Neuronal stem cell (in vitro differentiated cells): ENCODE data around the gene DPEP2.

Experiments
- DNase-seq: peaks from one replicate; pipeline ENCODE4 v3.0.0-alpha.2; 2013; ENCODE audit warnings: low spot score
- H2AFZ ChIP-seq: one replicate; pipeline ENCODE4 v1.6.1; 2013; ENCODE audit warnings: mild to moderate bottlenecking, low read length, inconsistent platforms
- H2AK5ac ChIP-seq: 2 replicates; pipeline ENCODE4 v1.6.1; 2013; ENCODE audit warnings: low read depth, mild to moderate bottlenecking, inconsistent platforms, low read length, moderate library complexity, mixed read lengths
- H2BK120ac ChIP-seq: 2 replicates; pipeline ENCODE4 v1.6.1; 2013; ENCODE audit warnings: low read depth, mild to moderate bottlenecking, inconsistent platforms, low read length, moderate library complexity, mixed read lengths
- H2BK12ac ChIP-seq: one replicate; pipeline ENCODE4 v1.6.1; 2013; ENCODE audit warnings: low read length, inconsistent platforms
- H2BK15ac ChIP-seq: 2 replicates; pipeline ENCODE4 v1.6.1; 2013; ENCODE audit warnings: mild to moderate bottlenecking, low read length, inconsistent platforms, mixed read lengths
- H2BK5ac ChIP-seq: one replicate; pipeline ENCODE4 v1.6.1; 2013; ENCODE audit warnings: inconsistent platforms, mild to moderate bottlenecking, low read length, moderate library complexity
- H3K14ac ChIP-seq: one replicate; pipeline ENCODE4 v1.6.1; 2013; ENCODE audit warnings: low read length, inconsistent platforms
- H3K18ac ChIP-seq: 2 replicates; pipeline ENCODE4 v1.6.1; 2013; ENCODE audit warnings: low read length, inconsistent platforms
- H3K23ac ChIP-seq: 2 replicates; pipeline ENCODE4 v1.6.1; 2013; ENCODE audit warnings: low read depth, mild to moderate bottlenecking, mixed read lengths, low read length, inconsistent platforms; ENCODE audit not compliant: poor library complexity
- H3K27ac ChIP-seq: replicated peaks from 3 replicates; pipeline ENCODE4 v1.5.1; 2013; ENCODE audit warnings: low read length, inconsistent platforms
- H3K27me3 ChIP-seq, 3 experiments: 2 replicates each; pipeline ENCODE4 v1.6.1; 2013; ENCODE audit warnings: low read length in 3 of 3, mild to moderate bottlenecking in 2 of 3, inconsistent platforms in 1 of 3, low read depth in 1 of 3, mixed read lengths in 1 of 3, moderate library complexity in 1 of 3; ENCODE audit not compliant: control insufficient read depth in 3 of 3, insufficient read depth in 3 of 3
- H3K36me3 ChIP-seq, 2 donors: replicated peaks in 1 of 2; 2 replicates each; pipeline ENCODE4 v1.6.1; 2013; ENCODE audit warnings: low read length in 2 of 2; ENCODE audit not compliant: control insufficient read depth in 2 of 2, insufficient read depth in 2 of 2
- H3K4ac ChIP-seq: 2 replicates; pipeline ENCODE4 v1.6.1; 2013; ENCODE audit warnings: inconsistent platforms, mild to moderate bottlenecking, low read length, moderate library complexity
- H3K4me1 ChIP-seq, 2 donors: 1 replicate in 1 of 2; 2 replicates in 1 of 2; pipeline ENCODE4 v1.6.1; 2013; ENCODE audit warnings: low read length in 2 of 2, low read depth in 1 of 2; ENCODE audit not compliant: control insufficient read depth in 2 of 2, insufficient read depth in 1 of 2
- H3K4me2 ChIP-seq: one replicate; pipeline ENCODE4 v1.6.1; 2013; ENCODE audit warnings: mild to moderate bottlenecking, low read length, inconsistent platforms; ENCODE audit not compliant: insufficient read depth, poor library complexity, severe bottlenecking
- H3K4me3 ChIP-seq, 2 donors: 2 replicates each; pipeline ENCODE4 v1.5.1; 2013; ENCODE audit warnings: low read length in 2 of 2, mild to moderate bottlenecking in 2 of 2, inconsistent platforms in 1 of 2, moderate library complexity in 1 of 2
- H3K79me1 ChIP-seq: one replicate; pipeline ENCODE4 v1.6.1; 2013; ENCODE audit warnings: low read depth, mild to moderate bottlenecking, inconsistent platforms, low read length, moderate library complexity
- H3K9ac ChIP-seq: one replicate; pipeline ENCODE4 v1.6.1; 2013; ENCODE audit warnings: mild to moderate bottlenecking, low read depth, low read length, inconsistent platforms; ENCODE audit not compliant: poor library complexity
- H3K9me3 ChIP-seq, 2 donors: replicated peaks in 1 of 2; 2 replicates each; pipeline versions ENCODE3 to v1.6.1; 2013; ENCODE audit warnings: low read length in 2 of 2, mild to moderate bottlenecking in 2 of 2, inconsistent platforms in 1 of 2, low read depth in 1 of 2, mixed read lengths in 1 of 2, moderate library complexity in 1 of 2; ENCODE audit not compliant: control insufficient read depth in 2 of 2, insufficient read depth in 1 of 2
- H4K8ac ChIP-seq: one replicate; pipeline ENCODE4 v1.6.1; 2013; ENCODE audit warnings: low read depth, mild to moderate bottlenecking, inconsistent platforms, low read length, moderate library complexity
- H4K91ac ChIP-seq: one replicate; pipeline ENCODE4 v1.6.1; 2013; ENCODE audit warnings: low read length, low read depth, mild to moderate bottlenecking, inconsistent platforms; ENCODE audit not compliant: poor library complexity
- WGBS, 2 donors: extraction: QIAGEN DNeasy Blood & Tissue Kit; methylation state at CpG; one replicate each; pipeline ENCODE4 v1.1.7; 2013; ENCODE audit warnings: missing lambda C conversion rate in 2 of 2, mixed read lengths in 1 of 2; ENCODE audit not compliant: insufficient read length in 2 of 2, insufficient replicate concordance in 1 of 2; ENCODE audit errors: extremely low coverage in 2 of 2; 5-methylcytosine and 5-hydroxymethylcytosine counted together

Gene DPEP2

DNA sequence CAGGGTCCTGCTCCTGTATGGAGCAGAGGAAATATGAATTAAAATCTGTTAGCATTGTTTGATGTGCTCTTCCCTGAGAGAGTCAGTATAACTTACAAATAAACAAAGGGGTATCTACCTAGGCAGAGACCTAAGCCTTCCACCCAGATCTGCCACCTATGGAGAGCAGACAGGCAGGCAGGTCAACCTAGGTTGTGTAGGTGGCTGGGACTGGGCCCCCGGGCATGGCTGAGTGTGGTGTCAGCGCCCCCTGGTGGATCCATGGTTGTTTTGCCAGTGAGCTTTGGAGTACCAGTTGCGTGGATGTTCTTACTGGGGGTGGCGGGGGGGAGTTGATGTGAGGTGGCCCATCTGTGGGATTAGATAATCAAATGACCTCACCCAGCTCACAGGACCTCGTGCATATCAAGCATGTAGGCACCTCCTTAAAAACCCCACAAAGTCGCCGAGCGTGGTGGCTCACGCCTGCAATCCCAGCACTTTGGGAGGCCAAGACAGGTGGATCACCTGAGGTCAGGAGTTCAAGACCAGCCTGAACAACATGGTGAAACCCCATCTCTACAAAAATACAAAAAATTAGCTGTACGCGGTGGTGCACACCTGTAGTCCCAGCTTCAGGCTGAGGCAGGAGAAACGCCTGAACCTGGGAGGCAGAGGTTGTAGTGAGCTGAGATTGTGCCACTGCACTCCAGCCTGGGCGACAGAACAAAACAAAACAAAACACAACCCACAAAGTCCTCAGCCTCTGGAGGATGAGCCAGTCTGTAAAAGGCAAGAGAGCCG lies 41.4 kb upstream of the DPEP2 start:
- no peak overlapping the region for H2BK120ac ChIP-seq
- H2AK5ac ChIP-seq = no peak overlapping the region
- no peak overlapping the region for H2BK12ac ChIP-seq
- H3K4me2 ChIP-seq = no peak overlapping the region
- no peaks in the 10 kb centered on the region for H3K4me1 ChIP-seq
- no peak overlapping the region for H3K23ac ChIP-seq
- H3K9me3 ChIP-seq = no peaks in the 10 kb centered on the region
- H3K4ac ChIP-seq = no peak overlapping the region
- H3K79me1 ChIP-seq = no peaks in the 10 kb centered on the region
- no peak overlapping the region for H4K8ac ChIP-seq
- H3K36me3 ChIP-seq = peaks cover 0 to 47% of the 10 kb centered on the region in 2 donors
- no peak overlapping the region for H3K9ac ChIP-seq
- no peak overlapping the region for H3K4me3 ChIP-seq
- no peak overlapping the region for H2BK15ac ChIP-seq
- no peaks in the 10 kb centered on the region for H3K27me3 ChIP-seq
- H2AFZ ChIP-seq = no peak overlapping the region
- H2BK5ac ChIP-seq = no peak overlapping the region
- no peak overlapping the region for H3K18ac ChIP-seq
- H3K14ac ChIP-seq = no peak overlapping the region
- H4K91ac ChIP-seq = no peak overlapping the region
- DNase-seq = peak; percentile 63
- WGBS, 2 donors = no CpG with 5 or more reads among the region's 14 CpGs
- no peak overlapping the region for H3K27ac ChIP-seq

DNA sequence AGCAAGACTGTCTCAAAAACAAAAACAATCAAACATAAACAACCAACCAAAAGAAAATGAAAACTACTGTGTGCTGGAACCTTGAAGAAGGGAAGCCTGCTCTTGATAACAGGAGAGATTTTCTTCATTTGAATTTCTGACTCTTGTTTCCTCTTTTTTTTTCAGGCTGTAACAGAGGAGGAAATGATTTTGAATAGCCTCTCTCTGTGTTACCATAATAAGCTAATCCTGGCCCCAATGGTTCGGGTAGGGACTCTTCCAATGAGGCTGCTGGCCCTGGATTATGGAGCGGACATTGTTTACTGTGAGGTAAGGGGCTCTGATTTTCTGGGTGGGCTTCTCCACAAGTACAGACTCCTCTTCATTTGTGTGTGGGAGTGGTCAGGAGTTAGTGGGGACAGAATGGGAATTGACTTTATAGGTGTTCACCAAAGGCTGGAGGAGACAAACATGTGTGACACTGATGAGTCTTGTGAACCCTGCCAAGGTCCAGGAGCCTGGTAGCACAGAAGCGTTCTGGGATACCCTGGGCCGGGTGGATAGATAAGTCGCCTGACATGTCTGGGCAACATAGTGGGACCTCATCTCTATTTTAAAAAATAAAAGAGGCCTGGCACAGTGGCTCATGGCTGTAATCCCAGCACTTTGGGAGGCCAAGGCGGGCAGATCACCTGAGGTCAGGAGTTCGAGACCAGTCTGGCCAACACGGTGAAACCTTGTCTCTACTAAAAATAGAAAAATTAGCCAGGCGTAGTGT lies 38.7 kb upstream of the DPEP2 start:
- H3K4ac ChIP-seq = no peak overlapping the region
- H3K23ac ChIP-seq = no peak overlapping the region
- no peak overlapping the region for H3K4me2 ChIP-seq
- no peak overlapping the region for H2BK120ac ChIP-seq
- no peak overlapping the region for H3K27ac ChIP-seq
- no peaks in the 10 kb centered on the region for H3K9me3 ChIP-seq
- H2AFZ ChIP-seq = no peak overlapping the region
- no peak overlapping the region for H4K8ac ChIP-seq
- no peak overlapping the region for H3K18ac ChIP-seq
- no peak overlapping the region for H3K14ac ChIP-seq
- no CpG with 5 or more reads among the region's 9 CpGs for WGBS, 2 donors
- H2BK12ac ChIP-seq = no peak overlapping the region
- H2BK15ac ChIP-seq = no peak overlapping the region
- H2BK5ac ChIP-seq = no peak overlapping the region
- H3K79me1 ChIP-seq = no peaks in the 10 kb centered on the region
- H3K9ac ChIP-seq = no peak overlapping the region
- no peaks in the 10 kb centered on the region for H3K27me3 ChIP-seq
- no peak overlapping the region for H2AK5ac ChIP-seq
- H3K4me1 ChIP-seq = no peaks in the 10 kb centered on the region
- peaks cover 0 to 37% of the 10 kb centered on the region in 2 donors for H3K36me3 ChIP-seq
- H3K4me3 ChIP-seq = no peak overlapping the region
- no peak for DNase-seq
- no peak overlapping the region for H4K91ac ChIP-seq

DNA sequence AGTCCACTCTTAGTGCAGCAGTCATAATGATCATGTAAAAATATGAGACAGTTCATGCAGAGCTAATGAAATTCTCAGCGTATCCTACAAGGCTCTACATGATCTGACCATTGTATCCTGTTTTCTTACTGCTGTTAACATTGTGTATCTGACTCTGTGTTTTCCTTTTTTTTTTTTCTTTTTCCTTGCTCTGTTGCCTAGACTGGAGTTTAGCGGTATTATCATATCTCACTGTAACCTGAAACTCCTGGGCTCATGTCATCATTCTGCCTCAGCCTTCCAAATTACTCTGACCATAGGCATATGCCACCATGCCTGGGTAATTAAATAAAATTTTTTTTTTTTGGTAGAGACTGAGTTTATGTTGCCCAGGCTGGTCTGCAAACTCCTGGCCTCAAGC lies 35.9 kb upstream of the DPEP2 start:
- no peaks in the 10 kb centered on the region for H3K4me1 ChIP-seq
- no peak overlapping the region for H3K4me3 ChIP-seq
- H3K27ac ChIP-seq = no peak overlapping the region
- H3K79me1 ChIP-seq = no peaks in the 10 kb centered on the region
- no peak overlapping the region for H3K4me2 ChIP-seq
- no peak overlapping the region for H3K23ac ChIP-seq
- no peak overlapping the region for H2AFZ ChIP-seq
- no peak overlapping the region for H2BK120ac ChIP-seq
- H3K9ac ChIP-seq = no peak overlapping the region
- no peak overlapping the region for H3K4ac ChIP-seq
- H2AK5ac ChIP-seq = no peak overlapping the region
- H2BK5ac ChIP-seq = no peak overlapping the region
- WGBS, 2 donors = no CpG with 5 or more reads among the region's 2 CpGs
- H2BK12ac ChIP-seq = no peak overlapping the region
- DNase-seq = no peak
- H3K36me3 ChIP-seq = peaks cover 0 to 26% of the 10 kb centered on the region in 2 donors
- H2BK15ac ChIP-seq = no peak overlapping the region
- H3K27me3 ChIP-seq = no peaks in the 10 kb centered on the region
- no peak overlapping the region for H4K91ac ChIP-seq
- H3K14ac ChIP-seq = no peak overlapping the region
- H4K8ac ChIP-seq = no peak overlapping the region
- no peak overlapping the region for H3K18ac ChIP-seq
- H3K9me3 ChIP-seq = no peaks in the 10 kb centered on the region

DNA sequence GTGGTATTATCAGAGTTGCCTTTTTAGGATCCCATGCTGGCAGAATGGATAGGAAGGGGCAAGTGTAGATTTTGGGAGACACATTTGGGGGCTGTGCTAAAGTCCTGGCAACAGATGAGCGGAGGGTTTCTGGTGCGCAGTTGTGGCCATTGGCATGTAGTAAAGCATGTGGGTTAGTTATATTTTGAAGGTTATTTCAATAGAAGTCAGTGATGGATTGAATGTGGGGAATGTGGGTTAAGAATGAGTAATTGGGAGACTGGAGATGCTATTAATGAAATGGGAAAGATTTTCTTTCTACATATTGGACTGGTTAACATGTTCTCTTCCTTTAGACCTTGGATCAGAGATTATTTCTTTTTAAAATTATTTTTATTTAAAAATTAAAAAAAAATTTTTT lies 33.8 kb upstream of the DPEP2 start:
- H2BK15ac ChIP-seq = no peak overlapping the region
- H4K8ac ChIP-seq = no peak overlapping the region
- no peaks in the 10 kb centered on the region for H3K79me1 ChIP-seq
- H3K9ac ChIP-seq = no peak overlapping the region
- H2AK5ac ChIP-seq = no peak overlapping the region
- peaks cover 0 to 31% of the 10 kb centered on the region in 2 donors for H3K36me3 ChIP-seq
- no peak for DNase-seq
- no peak overlapping the region for H4K91ac ChIP-seq
- H3K4ac ChIP-seq = no peak overlapping the region
- H3K18ac ChIP-seq = no peak overlapping the region
- no peak overlapping the region for H3K4me2 ChIP-seq
- no peaks in the 10 kb centered on the region for H3K27me3 ChIP-seq
- no peak overlapping the region for H2AFZ ChIP-seq
- no peak overlapping the region for H3K14ac ChIP-seq
- no peak overlapping the region for H3K23ac ChIP-seq
- no peaks in the 10 kb centered on the region for H3K9me3 ChIP-seq
- no peak overlapping the region for H3K27ac ChIP-seq
- no peak overlapping the region for H3K4me3 ChIP-seq
- no peak overlapping the region for H2BK5ac ChIP-seq
- no peak overlapping the region for H2BK12ac ChIP-seq
- no peak overlapping the region for H2BK120ac ChIP-seq
- WGBS, 2 donors = no CpG with 5 or more reads among the region's 2 CpGs
- no peaks in the 10 kb centered on the region for H3K4me1 ChIP-seq
